ENCODE data around the gene DPP10. TPM values are rescaled to one million over a fixed set of nuclear protein-coding genes. Genes with fewer than 3 reads are reported as not detected.

The DPP10 gene
- total RNA-seq, 6 experiments from 2014 or later = not detected

DNA sequence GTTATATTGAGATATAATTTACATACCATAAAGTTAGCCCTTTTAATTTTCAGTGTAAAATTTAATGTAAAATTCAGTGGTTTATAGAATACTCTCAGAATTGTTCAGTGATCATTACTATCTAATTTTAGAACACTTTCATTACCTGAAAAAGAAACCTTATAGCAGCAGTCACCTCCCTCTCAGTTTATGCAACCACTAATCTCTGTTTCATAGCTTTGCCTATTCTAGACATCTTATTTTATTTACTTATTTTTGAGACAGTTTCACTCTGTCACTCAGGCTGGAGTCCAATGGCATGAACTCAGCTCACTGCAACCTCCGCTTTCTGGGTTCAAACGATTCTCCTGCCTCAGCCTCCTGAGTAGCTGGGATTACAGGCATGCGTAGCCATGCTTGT lies 479.6 kb downstream of the DPP10 start:
- TF ChIP-seq, protein P1, sequence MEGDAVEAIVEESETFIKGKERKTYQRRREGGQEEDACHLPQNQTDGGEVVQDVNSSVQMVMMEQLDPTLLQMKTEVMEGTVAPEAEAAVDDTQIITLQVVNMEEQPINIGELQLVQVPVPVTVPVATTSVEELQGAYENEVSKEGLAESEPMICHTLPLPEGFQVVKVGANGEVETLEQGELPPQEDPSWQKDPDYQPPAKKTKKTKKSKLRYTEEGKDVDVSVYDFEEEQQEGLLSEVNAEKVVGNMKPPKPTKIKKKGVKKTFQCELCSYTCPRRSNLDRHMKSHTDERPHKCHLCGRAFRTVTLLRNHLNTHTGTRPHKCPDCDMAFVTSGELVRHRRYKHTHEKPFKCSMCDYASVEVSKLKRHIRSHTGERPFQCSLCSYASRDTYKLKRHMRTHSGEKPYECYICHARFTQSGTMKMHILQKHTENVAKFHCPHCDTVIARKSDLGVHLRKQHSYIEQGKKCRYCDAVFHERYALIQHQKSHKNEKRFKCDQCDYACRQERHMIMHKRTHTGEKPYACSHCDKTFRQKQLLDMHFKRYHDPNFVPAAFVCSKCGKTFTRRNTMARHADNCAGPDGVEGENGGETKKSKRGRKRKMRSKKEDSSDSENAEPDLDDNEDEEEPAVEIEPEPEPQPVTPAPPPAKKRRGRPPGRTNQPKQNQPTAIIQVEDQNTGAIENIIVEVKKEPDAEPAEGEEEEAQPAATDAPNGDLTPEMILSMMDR (IDR thresholded peaks at IDR 0.05) = no peak
- DNase-seq = no peak
- H3K36me3 Mint-ChIP-seq (ENCODE audit: low read depth) = no peaks in the 10 kb centered on the region
- peaks cover 32% of the 10 kb centered on the region for H3K9me3 Mint-ChIP-seq
- H3K27ac Mint-ChIP-seq = no peak overlapping the region
- H3K27me3 Mint-ChIP-seq (ENCODE audit: insufficient read depth) = no peaks in the 10 kb centered on the region; the same call in 1 of the 2 replicates
- H3K4me3 Mint-ChIP-seq = no peak overlapping the region
- no peaks in the 10 kb centered on the region for H3K4me1 Mint-ChIP-seq (ENCODE audit: low read depth)

DNA sequence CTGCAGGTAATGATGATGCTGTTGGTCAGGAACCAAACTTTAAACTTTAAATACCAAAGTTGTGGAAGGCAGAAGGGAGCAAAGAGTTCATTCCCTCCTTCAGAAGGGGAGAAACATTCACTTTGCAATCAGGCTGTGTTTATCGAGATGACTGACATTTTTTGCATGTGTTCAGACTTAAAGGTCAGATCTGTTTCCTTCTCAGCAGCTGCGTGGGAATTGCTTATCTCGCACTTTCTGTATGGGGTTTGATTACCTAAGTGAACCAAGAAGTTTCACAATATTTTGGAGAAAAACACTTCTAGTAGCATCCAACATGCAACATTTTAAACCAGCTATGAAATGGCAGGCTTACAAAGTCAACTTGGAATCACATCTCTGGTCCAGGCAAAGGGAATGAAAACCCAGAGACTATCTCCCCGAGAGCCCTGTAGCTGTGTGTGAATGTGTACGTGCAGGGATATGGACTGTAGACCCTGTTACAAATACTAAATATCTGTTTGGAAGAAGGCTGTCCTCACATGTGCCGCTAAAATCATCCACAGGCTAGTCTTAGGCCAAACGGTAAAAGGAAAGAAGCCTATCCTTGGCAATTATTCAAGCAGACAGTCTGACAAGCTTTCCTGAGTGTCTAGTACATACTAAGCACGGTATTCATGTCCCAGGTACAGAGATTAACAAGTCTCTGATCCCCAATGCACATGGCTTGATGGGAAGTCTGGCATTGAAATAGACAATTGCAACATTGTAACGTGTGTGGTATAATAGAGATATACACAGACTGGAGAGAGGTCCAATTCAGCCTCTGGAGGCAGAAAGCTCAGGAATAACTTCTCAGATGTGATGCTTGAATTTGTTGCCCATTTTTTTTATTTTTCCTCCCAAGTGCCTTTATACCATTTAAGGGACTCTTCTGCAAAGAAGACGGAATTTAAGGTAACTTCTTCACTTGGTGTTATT lies 483.1 kb downstream of the DPP10 start:
- no peak overlapping the region for H3K4me3 Mint-ChIP-seq
- DNase-seq = no peak
- H3K27me3 Mint-ChIP-seq (ENCODE audit: insufficient read depth) = no peaks in the 10 kb centered on the region
- TF ChIP-seq, protein P1 (IDR thresholded peaks at IDR 0.05) = no peak
- peaks cover 6% of the 10 kb centered on the region; the same call in 1 of the 2 replicates for H3K36me3 Mint-ChIP-seq (ENCODE audit: low read depth)
- H3K4me1 Mint-ChIP-seq (ENCODE audit: low read depth) = no peaks in the 10 kb centered on the region
- peaks cover 51% of the 10 kb centered on the region for H3K9me3 Mint-ChIP-seq
- no peak overlapping the region for H3K27ac Mint-ChIP-seq

DNA sequence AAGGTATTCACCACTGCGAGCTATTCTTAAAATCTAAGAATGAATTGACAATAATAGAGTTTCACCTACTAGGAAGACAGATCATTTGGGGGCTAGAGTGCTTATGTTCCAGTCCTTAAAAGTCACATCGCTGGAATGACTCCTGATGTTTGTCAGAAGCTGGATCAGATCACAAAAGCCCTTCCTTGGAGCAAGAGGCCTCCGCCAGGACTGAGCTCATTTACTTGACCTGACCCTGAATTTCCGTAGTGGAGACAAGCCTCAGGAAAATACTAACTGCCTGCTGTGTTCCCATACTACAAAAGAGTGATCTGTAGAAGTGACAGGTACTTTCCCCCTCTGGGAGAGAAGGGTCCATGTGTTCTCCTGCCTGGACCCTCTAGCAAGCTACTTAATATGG lies 483.9 kb downstream of the DPP10 start:
- H3K4me3 Mint-ChIP-seq = no peak overlapping the region
- H3K4me1 Mint-ChIP-seq (ENCODE audit: low read depth) = no peaks in the 10 kb centered on the region

DNA sequence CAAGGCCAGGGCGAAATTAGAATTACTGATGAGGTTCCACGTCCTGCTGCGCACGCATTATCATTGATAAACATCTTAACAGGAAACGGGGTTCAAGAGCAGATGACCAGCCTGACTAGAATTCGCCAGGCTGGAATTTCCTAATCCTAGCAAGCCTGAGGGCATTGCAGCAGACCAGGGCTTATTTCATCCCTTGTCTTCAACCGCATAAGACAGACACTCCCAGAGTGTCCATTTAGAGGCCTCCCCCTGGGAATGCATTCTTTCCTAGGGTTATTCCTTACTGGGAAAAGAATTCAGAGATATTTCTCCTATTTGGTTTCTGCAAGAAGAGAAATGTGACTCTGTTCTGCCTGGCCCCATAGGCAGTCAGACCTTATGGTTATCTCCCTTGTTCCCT lies 486.8 kb downstream of the DPP10 start:
- peaks cover 10% of the 10 kb centered on the region; the same call in 1 of the 2 replicates for H3K36me3 Mint-ChIP-seq (ENCODE audit: low read depth)
- no peaks in the 10 kb centered on the region for H3K4me1 Mint-ChIP-seq (ENCODE audit: low read depth)
- peaks cover 55% of the 10 kb centered on the region for H3K9me3 Mint-ChIP-seq
- no peaks in the 10 kb centered on the region for H3K27me3 Mint-ChIP-seq (ENCODE audit: insufficient read depth)
- H3K4me3 Mint-ChIP-seq = no peak overlapping the region
- TF ChIP-seq, protein P1 (IDR thresholded peaks at IDR 0.05) = no peak
- no peak for DNase-seq
- no peak overlapping the region for H3K27ac Mint-ChIP-seq

More for the DNA sequence above, 483.9 kb downstream of the DPP10 start:
- Mint-ChIP-seq H3K36me3 (ENCODE audit: low read depth) (peaks cover 8% of the 10 kb centered on the region; the same call in 1 of the 2 replicates), H3K9me3 (peaks cover 58% of the 10 kb centered on the region), H3K27me3 (ENCODE audit: insufficient read depth) (no peaks in the 10 kb centered on the region), H3K27ac (no peak overlapping the region)
- DNase-seq = no peak
- TF ChIP-seq, protein P1 (IDR thresholded peaks at IDR 0.05) = no peak

DNA sequence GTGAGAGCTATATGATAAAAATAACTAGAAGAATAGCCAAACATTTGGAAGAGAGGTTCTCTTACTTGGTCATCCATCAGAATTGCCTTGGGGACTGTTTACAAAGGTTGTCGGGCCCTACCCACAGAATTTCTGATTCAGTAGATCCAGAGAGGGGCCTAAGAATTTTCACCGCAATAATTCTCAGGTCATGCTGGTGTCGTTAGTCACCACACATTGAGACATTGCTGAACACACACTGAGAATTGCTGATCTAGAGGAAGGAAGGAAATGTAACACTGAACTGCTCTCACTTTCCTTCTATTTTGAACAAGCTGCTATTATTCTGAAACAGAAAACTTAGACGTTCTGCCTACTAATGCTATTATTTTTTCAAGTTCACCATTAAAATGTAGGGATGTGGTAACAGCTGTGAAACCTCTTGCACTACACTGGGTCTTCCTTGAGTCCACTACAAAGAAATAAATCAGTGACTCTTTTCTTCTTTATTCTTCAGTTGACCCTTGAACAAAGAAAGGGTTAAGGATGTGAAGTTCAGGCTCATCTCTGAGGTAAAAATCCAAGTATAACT lies 491.3 kb downstream of the DPP10 start:
- Mint-ChIP-seq H3K27ac (no peak overlapping the region), H3K36me3 (ENCODE audit: low read depth) (peaks cover 9% of the 10 kb centered on the region; the same call in 1 of the 2 replicates), H3K4me3 (no peak overlapping the region), H3K9me3 (peaks cover 44% of the 10 kb centered on the region), H3K27me3 (ENCODE audit: insufficient read depth) (no peaks in the 10 kb centered on the region), H3K4me1 (ENCODE audit: low read depth) (no peaks in the 10 kb centered on the region)
- no peak for DNase-seq
- TF ChIP-seq, protein P1 (IDR thresholded peaks at IDR 0.05) = no peak

Data from HFFc6 (cell line).